HL-60 (cell line): ENCODE measurements around the gene ABCE1.

Experiments
- CTCF ChIP-seq: IDR thresholded peaks from one replicate; pipeline ENCODE4 v1.5.1; 2011; ENCODE audit warnings: low read length, control low read depth, inconsistent platforms; ENCODE audit not compliant: insufficient read depth
- GABPA ChIP-seq: IDR thresholded peaks from 2 replicates; pipeline ENCODE4 v1.6.1; 2012; ENCODE audit warnings: low read depth
- POLR2AphosphoS5 ChIP-seq: IDR thresholded peaks from 2 replicates; pipeline ENCODE4 v1.6.1; 2012; ENCODE audit warnings: low read depth
- REST ChIP-seq: IDR thresholded peaks from 2 replicates; pipeline ENCODE4 v1.6.1; 2012; ENCODE audit warnings: low read depth; ENCODE audit not compliant: insufficient replicate concordance
- SPI1 ChIP-seq: IDR thresholded peaks from 2 replicates; pipeline ENCODE4 v1.6.1; 2012; ENCODE audit warnings: low read depth, mild to moderate bottlenecking, borderline replicate concordance

GRCh38 chr4:145093638-145094037 lies 4.5 kb upstream of the ABCE1 start:
- no peak for TF ChIP-seq POLR2AphosphoS5
- no peak for TF ChIP-seq CTCF
- no peak for TF ChIP-seq REST
- TF ChIP-seq GABPA: no peak
- TF ChIP-seq SPI1: no peak
